Panc1 (cell line): Measurements from ENCODE around the gene PRR5.

Experiments used
- SIN3A ChIP-seq: IDR thresholded peaks from 2 replicates; pipeline ENCODE4 v1.6.1; 2012; ENCODE audit warnings: low read depth, mild to moderate bottlenecking, low read length, moderate library complexity, borderline replicate concordance; ENCODE audit not compliant: insufficient read depth
- TF ChIP-seq, protein P1 (sequence below): fragments of 450-650 bp; IDR thresholded peaks from 2 replicates; pipeline ENCODE4 v1.5.1; 2017; ENCODE audit warnings: mild to moderate bottlenecking

GRCh38 chr22:44786610-44787009 lies 84.6 kb downstream of the PRR5 start:
- TF ChIP-seq, protein P1, sequence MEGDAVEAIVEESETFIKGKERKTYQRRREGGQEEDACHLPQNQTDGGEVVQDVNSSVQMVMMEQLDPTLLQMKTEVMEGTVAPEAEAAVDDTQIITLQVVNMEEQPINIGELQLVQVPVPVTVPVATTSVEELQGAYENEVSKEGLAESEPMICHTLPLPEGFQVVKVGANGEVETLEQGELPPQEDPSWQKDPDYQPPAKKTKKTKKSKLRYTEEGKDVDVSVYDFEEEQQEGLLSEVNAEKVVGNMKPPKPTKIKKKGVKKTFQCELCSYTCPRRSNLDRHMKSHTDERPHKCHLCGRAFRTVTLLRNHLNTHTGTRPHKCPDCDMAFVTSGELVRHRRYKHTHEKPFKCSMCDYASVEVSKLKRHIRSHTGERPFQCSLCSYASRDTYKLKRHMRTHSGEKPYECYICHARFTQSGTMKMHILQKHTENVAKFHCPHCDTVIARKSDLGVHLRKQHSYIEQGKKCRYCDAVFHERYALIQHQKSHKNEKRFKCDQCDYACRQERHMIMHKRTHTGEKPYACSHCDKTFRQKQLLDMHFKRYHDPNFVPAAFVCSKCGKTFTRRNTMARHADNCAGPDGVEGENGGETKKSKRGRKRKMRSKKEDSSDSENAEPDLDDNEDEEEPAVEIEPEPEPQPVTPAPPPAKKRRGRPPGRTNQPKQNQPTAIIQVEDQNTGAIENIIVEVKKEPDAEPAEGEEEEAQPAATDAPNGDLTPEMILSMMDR: no peak
- TF ChIP-seq SIN3A: no peak
